Stomach smooth muscle (tissue), 2 donors: Measurements from ENCODE around the gene SMARCB1.

Experiments used
- H3K27ac ChIP-seq: one replicate; pipeline ENCODE4 v1.7.0; 2013; ENCODE audit warnings: mild to moderate bottlenecking, low read length, inconsistent platforms
- H3K27me3 ChIP-seq, 2 donors: one replicate each; pipeline ENCODE4 v1.7.0; 2013; ENCODE audit warnings: low read length in 2 of 2; ENCODE audit not compliant: insufficient read depth in 2 of 2, control insufficient read depth in 1 of 2
- H3K36me3 ChIP-seq, 2 donors: one replicate each; pipeline ENCODE4 v1.7.0; 2013; ENCODE audit warnings: low read length in 2 of 2; ENCODE audit not compliant: control insufficient read depth in 2 of 2, insufficient read depth in 2 of 2
- H3K4me1 ChIP-seq: one replicate; pipeline ENCODE4 v1.7.0; 2013; ENCODE audit warnings: low read length; ENCODE audit not compliant: control insufficient read depth, insufficient read depth
- H3K4me3 ChIP-seq, 2 donors: one replicate each; pipeline ENCODE4 v1.7.0; 2013; ENCODE audit warnings: low read length in 2 of 2
- H3K9ac ChIP-seq, 2 donors: one replicate each; pipeline ENCODE4 v1.7.0; 2013; ENCODE audit warnings: low read length in 2 of 2, mild to moderate bottlenecking in 1 of 2
- H3K9me3 ChIP-seq, 2 donors: one replicate each; pipeline ENCODE4 v1.7.0; 2013; ENCODE audit warnings: low read length in 2 of 2; ENCODE audit not compliant: control insufficient read depth in 2 of 2
- donor health status: healthy.
- donor health status: Pancreatic carcinoma.

Gene SMARCB1

GRCh38 chr22:23762842-23763578 lies 23.8 kb upstream of the SMARCB1 start, which contains the start of gene C22orf15:
C22orf15 (plus strand) TSS chr22:23762990; CDS start chr22:23763307, 317 bp downstream.
- no peak within 1 kb of the TSS for H3K27ac ChIP-seq
- no peaks in the 10 kb centered on the region for H3K9me3 ChIP-seq
- H3K27me3 ChIP-seq = no peaks in the 10 kb centered on the region
- peak within 1 kb of the TSS in 1 of 2 donors; percentile 35 for H3K4me3 ChIP-seq
- H3K36me3 ChIP-seq = no peaks in the 10 kb centered on the region
- H3K4me1 ChIP-seq = peaks cover 30% of the 10 kb centered on the region
- H3K9ac ChIP-seq = peak within 1 kb of the TSS in 1 of 2 donors; percentile 13

GRCh38 chr22:23763579-23763945 lies 23.2 kb upstream of the SMARCB1 start:
- Histone ChIP-seq H3K27ac (no peak overlapping the region), H3K4me1 (peaks cover 36% of the 10 kb centered on the region), H3K27me3 (no peaks in the 10 kb centered on the region), H3K9ac (no peak overlapping the region), H3K4me3 (peak overlapping the region in 1 of 2 donors; percentile 35), H3K36me3 (no peaks in the 10 kb centered on the region), H3K9me3 (no peaks in the 10 kb centered on the region)

- Histone ChIP-seq H3K9ac (no peak overlapping the region), H3K9me3 (no peaks in the 10 kb centered on the region), H3K36me3 (no peaks in the 10 kb centered on the region), H3K27me3 (no peaks in the 10 kb centered on the region), H3K27ac (no peak overlapping the region), H3K4me3 (peak overlapping the region in 1 of 2 donors; percentile 35), H3K4me1 (peaks cover 37% of the 10 kb centered on the region)
Observed at GRCh38 chr22:23763954-23764353, 22.8 kb upstream of the SMARCB1 start.

- no peak overlapping the region for H3K9ac ChIP-seq
- no peak overlapping the region for H3K4me3 ChIP-seq
- no peak overlapping the region for H3K27ac ChIP-seq
- H3K9me3 ChIP-seq = no peaks in the 10 kb centered on the region
- H3K4me1 ChIP-seq = peaks cover 43% of the 10 kb centered on the region
- no peaks in the 10 kb centered on the region for H3K36me3 ChIP-seq
- no peaks in the 10 kb centered on the region for H3K27me3 ChIP-seq
Observed at GRCh38 chr22:23764899-23765881, 21.6 kb upstream of the SMARCB1 start.

- peaks cover 52% of the 10 kb centered on the region for H3K4me1 ChIP-seq
- H3K36me3 ChIP-seq = no peaks in the 10 kb centered on the region
- H3K9me3 ChIP-seq = no peaks in the 10 kb centered on the region
- no peaks in the 10 kb centered on the region for H3K27me3 ChIP-seq
- H3K9ac ChIP-seq = peak overlapping the region; percentile 86 to 88
- H3K27ac ChIP-seq = peak overlapping the region; percentile 86
- peak overlapping the region; percentile 84 to 90 for H3K4me3 ChIP-seq
Observed at GRCh38 chr22:23767303-23767672, 19.5 kb upstream of the SMARCB1 start.

GRCh38 chr22:23767673-23768548 lies 18.9 kb upstream of the SMARCB1 start, which contains the start of gene CHCHD10:
CHCHD10 (minus strand) TSS chr22:23767972; CDS start chr22:23767874, 98 bp downstream.
- no peaks in the 10 kb centered on the region for H3K36me3 ChIP-seq
- peaks cover 52% of the 10 kb centered on the region for H3K4me1 ChIP-seq
- H3K9ac ChIP-seq = peak within 1 kb of the TSS; percentile 86 to 88
- H3K4me3 ChIP-seq = peak within 1 kb of the TSS; percentile 84 to 90
- H3K27me3 ChIP-seq = no peaks in the 10 kb centered on the region
- H3K9me3 ChIP-seq = no peaks in the 10 kb centered on the region
- H3K27ac ChIP-seq = peak within 1 kb of the TSS; percentile 86

GRCh38 chr22:23769321-23769965 lies 17.3 kb upstream of the SMARCB1 start:
- Histone ChIP-seq H3K4me1 (peaks cover 54% of the 10 kb centered on the region), H3K9ac (peak overlapping the region in 1 of 2 donors; percentile 55)

GRCh38 chr22:23772315-23772648 lies 14.5 kb upstream of the SMARCB1 start:
- Histone ChIP-seq H3K27me3 (no peaks in the 10 kb centered on the region), H3K9me3 (no peaks in the 10 kb centered on the region), H3K27ac (no peak overlapping the region), H3K36me3 (no peaks in the 10 kb centered on the region), H3K4me1 (peaks cover 57% of the 10 kb centered on the region), H3K9ac (peak overlapping the region; percentile 64 to 66), H3K4me3 (peak overlapping the region; percentile 65 to 67)

More at GRCh38 chr22:23769321-23769965, 17.3 kb upstream of the SMARCB1 start:
- H3K9me3 ChIP-seq = no peaks in the 10 kb centered on the region
- H3K36me3 ChIP-seq = no peaks in the 10 kb centered on the region
- no peaks in the 10 kb centered on the region for H3K27me3 ChIP-seq
- no peak overlapping the region for H3K4me3 ChIP-seq
- peak overlapping the region; percentile 86 for H3K27ac ChIP-seq

GRCh38 chr22:23772649-23773473 lies 13.9 kb upstream of the SMARCB1 start, which contains the start of gene MMP11:
MMP11 (plus strand) TSS chr22:23772849; CDS start chr22:23772871, 22 bp downstream.
- Histone ChIP-seq H3K9me3 (no peaks in the 10 kb centered on the region), H3K27ac (no peak within 1 kb of the TSS), H3K27me3 (no peaks in the 10 kb centered on the region), H3K9ac (peak within 1 kb of the TSS; percentile 64 to 66), H3K36me3 (no peaks in the 10 kb centered on the region), H3K4me1 (peaks cover 56% of the 10 kb centered on the region), H3K4me3 (peak within 1 kb of the TSS; percentile 77 to 81)
